ENCODE data around the gene MYO9B.

DNA sequence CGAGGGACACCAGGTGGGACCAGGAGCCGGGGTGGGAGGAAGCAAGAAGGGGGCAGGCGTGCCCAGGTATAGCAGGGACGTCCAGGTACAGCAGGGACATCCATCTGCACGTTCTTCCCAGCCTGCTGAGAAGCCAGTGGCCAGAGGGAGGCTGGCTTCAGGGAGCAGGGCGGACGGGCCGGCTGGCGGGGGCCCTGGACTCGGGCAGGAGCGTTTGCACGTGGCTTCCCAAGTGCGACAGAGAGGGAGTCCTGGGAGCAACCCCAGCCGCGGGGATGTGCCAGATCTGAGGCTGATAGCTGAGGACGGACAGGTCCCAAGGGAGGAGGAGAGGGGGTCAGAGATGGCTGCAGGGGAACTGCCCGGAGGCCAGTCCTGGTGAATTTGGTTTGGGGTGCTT is 36.7 kb downstream of the MYO9B start:
- TF ChIP-seq, protein P1, sequence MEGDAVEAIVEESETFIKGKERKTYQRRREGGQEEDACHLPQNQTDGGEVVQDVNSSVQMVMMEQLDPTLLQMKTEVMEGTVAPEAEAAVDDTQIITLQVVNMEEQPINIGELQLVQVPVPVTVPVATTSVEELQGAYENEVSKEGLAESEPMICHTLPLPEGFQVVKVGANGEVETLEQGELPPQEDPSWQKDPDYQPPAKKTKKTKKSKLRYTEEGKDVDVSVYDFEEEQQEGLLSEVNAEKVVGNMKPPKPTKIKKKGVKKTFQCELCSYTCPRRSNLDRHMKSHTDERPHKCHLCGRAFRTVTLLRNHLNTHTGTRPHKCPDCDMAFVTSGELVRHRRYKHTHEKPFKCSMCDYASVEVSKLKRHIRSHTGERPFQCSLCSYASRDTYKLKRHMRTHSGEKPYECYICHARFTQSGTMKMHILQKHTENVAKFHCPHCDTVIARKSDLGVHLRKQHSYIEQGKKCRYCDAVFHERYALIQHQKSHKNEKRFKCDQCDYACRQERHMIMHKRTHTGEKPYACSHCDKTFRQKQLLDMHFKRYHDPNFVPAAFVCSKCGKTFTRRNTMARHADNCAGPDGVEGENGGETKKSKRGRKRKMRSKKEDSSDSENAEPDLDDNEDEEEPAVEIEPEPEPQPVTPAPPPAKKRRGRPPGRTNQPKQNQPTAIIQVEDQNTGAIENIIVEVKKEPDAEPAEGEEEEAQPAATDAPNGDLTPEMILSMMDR (IDR thresholded peaks at IDR 0.05; ENCODE audit: low read depth, low read length), result no peak
- TF ChIP-seq EZH2phosphoT487 (IDR thresholded peaks at IDR 0.05; ENCODE audit: low read depth), result no peak

Measured in OCI-LY3 (cell line).